HL-60 (cell line): ENCODE results near the gene DUS1L.

Experiments used
- DNase-seq, 2 experiments: peaks; one replicate each; pipeline ENCODE4 v3.0.0-alpha.2; 2010 to 2020; ENCODE audit warnings: low read depth in 1 of 2, low spot score in 1 of 2
- H3K27ac ChIP-seq: fragments of 250-450 bp; sonication (Bioruptor Pico); replicated peaks from 2 replicates; pipeline ENCODE4 v1.5.1; 2020; ENCODE audit warnings: mild to moderate bottlenecking, moderate library complexity
- H3K27me3 ChIP-seq: fragments of 250-450 bp; sonication (Bioruptor Pico); 2 replicates; pipeline ENCODE4 v1.5.1; 2021; ENCODE audit warnings: mild to moderate bottlenecking, moderate library complexity; ENCODE audit not compliant: insufficient read depth, poor library complexity, severe bottlenecking
- H3K4me3 ChIP-seq: replicated peaks from 2 replicates; pipeline ENCODE4 v1.5.1; 2011; ENCODE audit warnings: mild to moderate bottlenecking, control low read depth, low read length; ENCODE audit not compliant: insufficient read depth
- CTCF ChIP-seq: IDR thresholded peaks from one replicate; pipeline ENCODE4 v1.5.1; 2011; ENCODE audit warnings: low read length, control low read depth, inconsistent platforms; ENCODE audit not compliant: insufficient read depth
- GABPA ChIP-seq: IDR thresholded peaks from 2 replicates; pipeline ENCODE4 v1.6.1; 2012; ENCODE audit warnings: low read depth
- POLR2AphosphoS5 ChIP-seq: IDR thresholded peaks from 2 replicates; pipeline ENCODE4 v1.6.1; 2012; ENCODE audit warnings: low read depth
- SPI1 ChIP-seq: IDR thresholded peaks from 2 replicates; pipeline ENCODE4 v1.6.1; 2012; ENCODE audit warnings: low read depth, mild to moderate bottlenecking, borderline replicate concordance
- TF ChIP-seq, protein P1 (sequence below): IDR thresholded peaks from 2 replicates; pipeline ENCODE4 v1.6.1; 2012; ENCODE audit warnings: low read depth; ENCODE audit not compliant: insufficient replicate concordance

Gene DUS1L

DNA sequence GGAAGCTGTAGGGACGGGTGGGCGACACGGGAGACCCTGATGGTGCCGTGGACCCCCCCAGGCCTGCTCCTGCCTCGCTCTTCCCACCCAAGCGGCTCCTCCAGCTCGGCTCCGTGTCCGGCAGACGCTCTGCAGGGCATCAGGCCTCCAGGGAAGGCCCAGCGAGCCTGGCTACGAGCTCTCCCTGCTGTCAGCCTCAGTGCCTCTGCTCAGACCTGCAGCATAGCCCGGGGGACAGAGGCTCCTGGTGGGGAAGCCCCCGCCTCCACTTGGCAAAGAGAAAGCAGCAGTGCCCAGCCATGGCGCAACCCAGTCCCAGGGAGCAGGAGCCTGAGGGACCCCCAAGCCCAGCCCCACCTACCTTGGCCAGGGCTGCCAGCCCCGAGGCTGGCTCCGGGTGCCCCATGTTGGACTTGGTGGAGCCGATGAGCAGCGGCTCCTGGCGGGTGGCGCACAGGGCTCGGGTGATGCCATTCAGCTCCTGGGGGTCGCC lies 26.5 kb upstream of the DUS1L start:
- DNase-seq: no peak
- no peak for TF ChIP-seq SPI1
- TF ChIP-seq, protein P1, sequence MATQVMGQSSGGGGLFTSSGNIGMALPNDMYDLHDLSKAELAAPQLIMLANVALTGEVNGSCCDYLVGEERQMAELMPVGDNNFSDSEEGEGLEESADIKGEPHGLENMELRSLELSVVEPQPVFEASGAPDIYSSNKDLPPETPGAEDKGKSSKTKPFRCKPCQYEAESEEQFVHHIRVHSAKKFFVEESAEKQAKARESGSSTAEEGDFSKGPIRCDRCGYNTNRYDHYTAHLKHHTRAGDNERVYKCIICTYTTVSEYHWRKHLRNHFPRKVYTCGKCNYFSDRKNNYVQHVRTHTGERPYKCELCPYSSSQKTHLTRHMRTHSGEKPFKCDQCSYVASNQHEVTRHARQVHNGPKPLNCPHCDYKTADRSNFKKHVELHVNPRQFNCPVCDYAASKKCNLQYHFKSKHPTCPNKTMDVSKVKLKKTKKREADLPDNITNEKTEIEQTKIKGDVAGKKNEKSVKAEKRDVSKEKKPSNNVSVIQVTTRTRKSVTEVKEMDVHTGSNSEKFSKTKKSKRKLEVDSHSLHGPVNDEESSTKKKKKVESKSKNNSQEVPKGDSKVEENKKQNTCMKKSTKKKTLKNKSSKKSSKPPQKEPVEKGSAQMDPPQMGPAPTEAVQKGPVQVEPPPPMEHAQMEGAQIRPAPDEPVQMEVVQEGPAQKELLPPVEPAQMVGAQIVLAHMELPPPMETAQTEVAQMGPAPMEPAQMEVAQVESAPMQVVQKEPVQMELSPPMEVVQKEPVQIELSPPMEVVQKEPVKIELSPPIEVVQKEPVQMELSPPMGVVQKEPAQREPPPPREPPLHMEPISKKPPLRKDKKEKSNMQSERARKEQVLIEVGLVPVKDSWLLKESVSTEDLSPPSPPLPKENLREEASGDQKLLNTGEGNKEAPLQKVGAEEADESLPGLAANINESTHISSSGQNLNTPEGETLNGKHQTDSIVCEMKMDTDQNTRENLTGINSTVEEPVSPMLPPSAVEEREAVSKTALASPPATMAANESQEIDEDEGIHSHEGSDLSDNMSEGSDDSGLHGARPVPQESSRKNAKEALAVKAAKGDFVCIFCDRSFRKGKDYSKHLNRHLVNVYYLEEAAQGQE: no peak
- no peak for TF ChIP-seq POLR2AphosphoS5
- TF ChIP-seq GABPA: no peak
- TF ChIP-seq CTCF: no peak
- Histone ChIP-seq H3K27me3 (no peaks in the 10 kb centered on the region), H3K4me3 (no peak overlapping the region), H3K27ac (no peak overlapping the region)

DNA sequence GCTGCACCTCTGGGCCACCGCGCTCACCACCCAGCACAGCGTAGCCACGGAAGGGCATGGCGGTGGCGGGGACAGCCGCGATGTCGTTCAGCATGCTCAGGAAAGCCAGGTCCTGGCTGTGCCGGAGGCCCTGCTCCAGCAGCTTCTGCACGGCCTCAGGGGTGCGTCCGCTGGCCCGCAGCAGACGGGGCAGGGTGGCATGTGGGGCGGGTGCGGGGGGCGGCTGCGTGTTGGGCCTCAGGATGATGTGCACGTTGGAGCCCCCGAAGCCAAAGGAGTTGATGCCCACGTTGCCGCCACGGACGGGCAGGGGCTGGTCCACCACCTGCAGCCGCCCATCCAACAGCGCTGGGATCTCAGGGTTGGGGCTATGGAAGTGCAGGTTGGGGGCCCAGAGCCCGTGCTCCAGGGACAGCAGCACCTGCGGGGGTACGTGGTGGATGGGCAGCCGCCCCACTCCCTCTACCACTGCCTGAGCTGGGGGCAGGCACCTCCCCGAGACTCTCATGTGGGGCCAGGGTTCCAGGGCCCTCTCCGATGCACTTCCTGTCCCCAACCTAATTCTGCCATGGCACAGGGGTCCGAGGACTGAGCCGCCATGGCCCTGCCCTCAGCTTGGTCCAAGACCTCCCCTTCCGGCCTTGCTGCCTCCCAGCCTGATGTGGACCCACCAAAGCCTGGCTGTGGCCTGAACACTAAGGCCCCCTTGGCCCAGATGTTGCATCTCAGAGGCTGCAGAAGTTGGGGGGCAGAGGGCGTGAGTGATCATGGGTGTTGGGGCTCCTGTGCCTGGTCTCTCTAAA lies 25.9 kb upstream of the DUS1L start:
- no peak overlapping the region for H3K4me3 ChIP-seq
- DNase-seq: peak in 1 of 2 experiments; percentile 24

GRCh38 chr17:82090549-82091263 lies 25.1 kb upstream of the DUS1L start:
- no peak overlapping the region for H3K4me3 ChIP-seq
- DNase-seq: peak in 1 of 2 experiments; percentile 30
- peak; percentile 35; the same call in 1 of the 2 replicates for TF ChIP-seq POLR2AphosphoS5
- TF ChIP-seq, protein P1: no peak
- no peak for TF ChIP-seq CTCF
- no peak for TF ChIP-seq SPI1
- TF ChIP-seq GABPA: no peak
- H3K27me3 ChIP-seq: no peaks in the 10 kb centered on the region
- H3K27ac ChIP-seq: no peak overlapping the region

More for the DNA sequence above, 25.9 kb upstream of the DUS1L start:
- Histone ChIP-seq H3K27ac (no peak overlapping the region), H3K27me3 (no peaks in the 10 kb centered on the region)
- TF ChIP-seq POLR2AphosphoS5 (peak; percentile 24), CTCF (no peak)
